HG02885 (cell line): ENCODE results near the gene NUDT16L1.

Source experiments
- ATAC-seq: cut with Tn5 transposase; IDR thresholded peaks from one replicate; pipeline ENCODE4 v1.9.1; 2021; ENCODE audit warnings: mild to moderate bottlenecking; ENCODE audit not compliant: unreplicated experiment, poor library complexity

NUDT16L1 gene

GRCh38 chr16:4681471-4682083, 11.8 kb upstream of the NUDT16L1 start:
- ATAC-seq, result no peak

- ATAC-seq, result no peak
Measured at GRCh38 chr16:4682084-4682591, 11.2 kb upstream of the NUDT16L1 start.

- no peak for ATAC-seq
Measured at GRCh38 chr16:4682616-4683254, 10.6 kb upstream of the NUDT16L1 start.

GRCh38 chr16:4683255-4684057, 9.9 kb upstream of the NUDT16L1 start:
- no peak for ATAC-seq

GRCh38 chr16:4684058-4684715, 9.2 kb upstream of the NUDT16L1 start:
- ATAC-seq, result no peak

GRCh38 chr16:4684763-4685162, 8.6 kb upstream of the NUDT16L1 start:
- no peak for ATAC-seq

GRCh38 chr16:4685292-4685691, 8.1 kb upstream of the NUDT16L1 start:
- ATAC-seq, result no peak

GRCh38 chr16:4685776-4686496, 7.4 kb upstream of the NUDT16L1 start:
- ATAC-seq, result no peak

GRCh38 chr16:4686497-4687210, 6.7 kb upstream of the NUDT16L1 start:
- ATAC-seq, result no peak

GRCh38 chr16:4687416-4687815, 5.9 kb upstream of the NUDT16L1 start:
- ATAC-seq, result no peak

GRCh38 chr16:4687946-4688673, 5.3 kb upstream of the NUDT16L1 start:
- ATAC-seq, result no peak

GRCh38 chr16:4688674-4689045, 4.7 kb upstream of the NUDT16L1 start:
- no peak for ATAC-seq

GRCh38 chr16:4689091-4689671, 4.2 kb upstream of the NUDT16L1 start:
- no peak for ATAC-seq

GRCh38 chr16:4689864-4690704, 3.3 kb upstream of the NUDT16L1 start:
- ATAC-seq, result no peak

GRCh38 chr16:4690946-4691665, 2.3 kb upstream of the NUDT16L1 start:
- no peak for ATAC-seq

- no peak for ATAC-seq
Measured at GRCh38 chr16:4691666-4692412, 1.5 kb upstream of the NUDT16L1 start.
